Stimulated activated CD4-positive, alpha-beta T cell treated with anti-CD3 and anti-CD28 coated beads, Interleukin-4, amount 100 ng/mL, for 4 hours (primary cell): ENCODE data around the gene HS3ST3A1.

Source experiments
- DNase-seq, 2 experiments: peaks; one replicate each; pipeline ENCODE4 v3.0.0-alpha.2; 2020

HS3ST3A1 gene

GRCh38 chr17:13485327-13485726, 116.4 kb downstream of the HS3ST3A1 start:
- DNase-seq: no peak

- DNase-seq: no peak
Observed at GRCh38 chr17:13484020-13484419, 117.7 kb downstream of the HS3ST3A1 start.

- DNase-seq: no peak
Observed at GRCh38 chr17:13480877-13481276, 120.9 kb downstream of the HS3ST3A1 start.

- no peak for DNase-seq
Observed at GRCh38 chr17:13478326-13478830, 123.4 kb downstream of the HS3ST3A1 start.

- DNase-seq: no peak
Observed at GRCh38 chr17:13477180-13477611, 124.5 kb downstream of the HS3ST3A1 start.

- DNase-seq: no peak
Observed at GRCh38 chr17:13476720-13477119, 125.0 kb downstream of the HS3ST3A1 start.

- no peak for DNase-seq
Observed at GRCh38 chr17:13475574-13476223, 126.0 kb downstream of the HS3ST3A1 start.

GRCh38 chr17:13474073-13474800, 127.5 kb downstream of the HS3ST3A1 start:
- DNase-seq: no peak

- DNase-seq: no peak
Observed at GRCh38 chr17:13465678-13466077, 136.1 kb downstream of the HS3ST3A1 start.

GRCh38 chr17:13462673-13463124, 139.0 kb downstream of the HS3ST3A1 start:
- DNase-seq: no peak

- no peak for DNase-seq
Observed at GRCh38 chr17:13462146-13462545, 139.6 kb downstream of the HS3ST3A1 start.

- DNase-seq: no peak
Observed at GRCh38 chr17:13460261-13461000, 141.3 kb downstream of the HS3ST3A1 start.

- DNase-seq: no peak
Observed at GRCh38 chr17:13457783-13458182, 143.9 kb downstream of the HS3ST3A1 start.
